ENCODE measurements around the gene ADAMTS17. TPM values are rescaled to one million over a fixed set of nuclear protein-coding genes. Genes with fewer than 3 reads are reported as not detected.

The ADAMTS17 gene
- total RNA-seq, 4 donors from 2014 or later, result 5.0 to 16.2 (median 11.6) TPM

- in situ Hi-C loops (cut with MboI; ENCODE audit: low sequenced_read_pairs in 4 of 4), result no loop called here
- H3K4me1 ChIP-seq, result peaks cover 0 to 10% of the 10 kb centered on the region in 2 donors
- H3K9me3 ChIP-seq, result no peaks in the 10 kb centered on the region
- DNase-seq (no peak), ATAC-seq (no peak)
- H3K27me3 ChIP-seq, result no peaks in the 10 kb centered on the region
- H3K36me3 ChIP-seq, result no peaks in the 10 kb centered on the region
- no peak for TF ChIP-seq POLR2A (IDR thresholded peaks at IDR 0.05)
- TF ChIP-seq, protein P1, sequence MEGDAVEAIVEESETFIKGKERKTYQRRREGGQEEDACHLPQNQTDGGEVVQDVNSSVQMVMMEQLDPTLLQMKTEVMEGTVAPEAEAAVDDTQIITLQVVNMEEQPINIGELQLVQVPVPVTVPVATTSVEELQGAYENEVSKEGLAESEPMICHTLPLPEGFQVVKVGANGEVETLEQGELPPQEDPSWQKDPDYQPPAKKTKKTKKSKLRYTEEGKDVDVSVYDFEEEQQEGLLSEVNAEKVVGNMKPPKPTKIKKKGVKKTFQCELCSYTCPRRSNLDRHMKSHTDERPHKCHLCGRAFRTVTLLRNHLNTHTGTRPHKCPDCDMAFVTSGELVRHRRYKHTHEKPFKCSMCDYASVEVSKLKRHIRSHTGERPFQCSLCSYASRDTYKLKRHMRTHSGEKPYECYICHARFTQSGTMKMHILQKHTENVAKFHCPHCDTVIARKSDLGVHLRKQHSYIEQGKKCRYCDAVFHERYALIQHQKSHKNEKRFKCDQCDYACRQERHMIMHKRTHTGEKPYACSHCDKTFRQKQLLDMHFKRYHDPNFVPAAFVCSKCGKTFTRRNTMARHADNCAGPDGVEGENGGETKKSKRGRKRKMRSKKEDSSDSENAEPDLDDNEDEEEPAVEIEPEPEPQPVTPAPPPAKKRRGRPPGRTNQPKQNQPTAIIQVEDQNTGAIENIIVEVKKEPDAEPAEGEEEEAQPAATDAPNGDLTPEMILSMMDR (IDR thresholded peaks at IDR 0.05 in 4 of 5, conservative IDR thresholded peaks at IDR 0.05 in 1 of 5), result no peak
- no peak overlapping the region for H3K4me3 ChIP-seq
- intact Hi-C loops (cut with DNase I; ENCODE audit: low total_unique reads), result no loop called here
- no peak overlapping the region for H3K27ac ChIP-seq
These were observed 129.6 kb downstream of the ADAMTS17 start for GRCh38 chr15:100211855-100212850.

DNA sequence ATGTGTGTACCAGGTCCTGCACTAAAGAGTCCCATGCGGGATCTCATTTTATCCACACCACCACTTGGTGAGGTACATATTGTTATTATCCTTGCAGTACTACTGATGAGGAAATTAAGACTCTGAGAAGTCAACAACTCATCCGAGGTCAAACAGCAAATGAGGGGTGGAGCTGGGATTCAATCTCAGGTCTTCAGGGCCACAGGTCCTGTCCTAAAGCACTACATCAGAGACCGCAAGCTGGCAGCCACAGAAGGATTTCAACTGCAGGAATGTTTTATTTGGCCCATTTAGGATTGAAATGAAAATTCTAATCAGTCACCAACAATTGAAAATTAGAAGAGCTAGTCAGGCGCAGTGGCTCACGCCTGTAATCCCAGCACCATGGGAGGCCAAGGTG lies 131.4 kb downstream of the ADAMTS17 start:
- Histone ChIP-seq H3K27ac (no peak overlapping the region), H3K36me3 (no peaks in the 10 kb centered on the region), H3K4me1 (peaks cover 9 to 18% of the 10 kb centered on the region in 2 donors), H3K4me3 (no peak overlapping the region), H3K9me3 (no peaks in the 10 kb centered on the region), H3K27me3 (no peaks in the 10 kb centered on the region)
- intact Hi-C loops (cut with DNase I; ENCODE audit: low total_unique reads) (no loop called here), in situ Hi-C loops (cut with MboI; ENCODE audit: low sequenced_read_pairs in 4 of 4) (no loop called here)
- DNase-seq, result no peak
- ATAC-seq, result no peak
- TF ChIP-seq, protein P1 (IDR thresholded peaks at IDR 0.05 in 4 of 5, conservative IDR thresholded peaks at IDR 0.05 in 1 of 5), result no peak
- TF ChIP-seq POLR2A (IDR thresholded peaks at IDR 0.05), result no peak

- H3K4me1 ChIP-seq, result peaks cover 9 to 20% of the 10 kb centered on the region in 2 donors
- H3K9me3 ChIP-seq, result no peaks in the 10 kb centered on the region
- in situ Hi-C loops (cut with MboI; ENCODE audit: low sequenced_read_pairs in 4 of 4), result no loop called here
- DNase-seq (no peak), ATAC-seq (no peak)
- no peaks in the 10 kb centered on the region for H3K36me3 ChIP-seq
- no peak overlapping the region for H3K4me3 ChIP-seq
- no peak overlapping the region for H3K27ac ChIP-seq
- intact Hi-C loops (cut with DNase I; ENCODE audit: low total_unique reads), result no loop called here
- no peaks in the 10 kb centered on the region for H3K27me3 ChIP-seq
- TF ChIP-seq POLR2A (IDR thresholded peaks at IDR 0.05), result no peak
- TF ChIP-seq, protein P1 (IDR thresholded peaks at IDR 0.05 in 4 of 5, conservative IDR thresholded peaks at IDR 0.05 in 1 of 5), result no peak
These were observed 132.7 kb downstream of the ADAMTS17 start for GRCh38 chr15:100208921-100209603.

DNA sequence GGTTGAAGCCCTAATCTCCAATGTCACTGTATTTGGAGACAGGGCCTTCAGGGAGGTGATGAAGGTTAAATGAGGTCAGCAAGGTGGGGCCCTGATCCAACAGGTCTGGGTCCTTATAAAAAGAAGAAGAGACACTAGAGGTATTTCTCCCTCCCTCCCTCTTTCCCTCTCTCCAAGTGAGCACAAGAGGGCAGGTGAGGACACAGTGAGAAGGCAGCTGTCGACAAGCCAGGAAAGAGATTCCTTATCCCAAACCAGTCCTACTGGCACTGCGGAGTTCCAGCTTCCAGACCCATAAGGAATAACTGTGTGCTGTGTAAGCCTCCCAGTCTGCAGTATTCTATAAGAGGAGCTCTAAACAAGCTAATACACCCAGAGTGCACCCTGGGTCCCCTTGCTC lies 134.7 kb downstream of the ADAMTS17 start:
- DNase-seq (no peak), ATAC-seq (peak in 1 of 2 donors; percentile 58)
- Histone ChIP-seq H3K4me1 (peaks cover 9 to 20% of the 10 kb centered on the region in 2 donors), H3K4me3 (no peak overlapping the region), H3K27ac (no peak overlapping the region), H3K27me3 (no peaks in the 10 kb centered on the region), H3K9me3 (no peaks in the 10 kb centered on the region), H3K36me3 (no peaks in the 10 kb centered on the region)
- TF ChIP-seq POLR2A (IDR thresholded peaks at IDR 0.05), result no peak
- in situ Hi-C loops (cut with MboI; ENCODE audit: low sequenced_read_pairs in 4 of 4) (no loop called here), intact Hi-C loops (cut with DNase I; ENCODE audit: low total_unique reads) (no loop called here)

GRCh38 chr15:100206643-100207042 lies 135.1 kb downstream of the ADAMTS17 start:
- DNase-seq (no peak), ATAC-seq (no peak)
- intact Hi-C loops (cut with DNase I; ENCODE audit: low total_unique reads), result no loop called here
- Histone ChIP-seq H3K27ac (no peak overlapping the region), H3K36me3 (no peaks in the 10 kb centered on the region), H3K4me3 (no peak overlapping the region), H3K27me3 (no peaks in the 10 kb centered on the region), H3K4me1 (peaks cover 9 to 20% of the 10 kb centered on the region in 2 donors), H3K9me3 (no peaks in the 10 kb centered on the region)
- TF ChIP-seq, protein P1 (IDR thresholded peaks at IDR 0.05 in 4 of 5, conservative IDR thresholded peaks at IDR 0.05 in 1 of 5), result no peak
- TF ChIP-seq POLR2A (IDR thresholded peaks at IDR 0.05), result no peak
- in situ Hi-C loops (cut with MboI; ENCODE audit: low sequenced_read_pairs in 4 of 4), result no loop called here
